ENCODE measurements around the gene ZNF524. TPM values are rescaled to one million over a fixed set of nuclear protein-coding genes. Genes with fewer than 3 reads are reported as not detected.

Gene ZNF524
- total RNA-seq, 2 donors from 2014 or later = 30.4 to 33.9 TPM

DNA sequence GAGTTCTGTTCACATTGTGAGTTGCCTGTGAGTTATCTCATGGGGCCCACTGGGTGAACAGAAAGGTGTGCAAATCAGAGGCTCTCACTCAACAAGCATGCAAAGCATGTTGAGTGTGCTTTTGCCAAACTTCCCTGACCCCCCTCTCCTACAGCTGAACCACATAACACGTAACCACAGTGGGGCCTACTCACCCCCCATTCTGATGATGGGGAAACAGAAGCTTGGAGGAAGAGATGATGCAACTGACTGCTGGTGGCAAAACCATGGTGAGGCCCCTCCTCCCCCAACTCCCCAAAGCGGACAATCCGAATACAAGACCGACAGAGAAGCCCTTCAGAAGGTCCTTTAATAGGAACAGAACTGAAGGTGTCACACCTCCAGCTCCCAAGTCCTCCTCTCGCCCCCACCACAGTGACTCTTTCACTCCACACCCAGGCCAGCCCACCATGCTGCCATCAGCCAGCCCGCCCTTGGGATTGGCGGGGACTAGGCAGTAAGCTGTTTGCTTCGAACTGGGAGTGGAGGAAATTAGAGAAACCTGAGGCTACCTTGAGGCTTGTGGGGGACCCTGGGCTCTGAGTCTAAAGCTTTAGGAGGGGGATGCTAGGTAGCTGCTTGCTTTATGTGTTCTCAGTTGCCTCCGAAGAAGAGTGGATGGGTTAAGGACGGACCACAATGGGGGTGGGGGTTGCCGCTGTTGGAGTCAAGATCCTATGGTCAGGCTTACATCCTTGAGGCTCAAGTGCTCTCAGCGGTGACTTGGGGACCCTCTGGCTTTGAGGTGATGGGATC, 20.5 kb downstream of the ZNF524 start:
- Histone ChIP-seq H3K4me3 (no peak overlapping the region), H3K9ac (ENCODE audit: low read depth in 2 of 2, low read length in 2 of 2) (no peak overlapping the region), H3K27ac (no peak overlapping the region), H3K36me3 (no peaks in the 10 kb centered on the region), H3K9me3 (no peaks in the 10 kb centered on the region), H3K4me1 (peaks cover 4% of the 10 kb centered on the region), H3K27me3 (no peaks in the 10 kb centered on the region)
- DNase-seq = no peak
- TF ChIP-seq, protein P1, sequence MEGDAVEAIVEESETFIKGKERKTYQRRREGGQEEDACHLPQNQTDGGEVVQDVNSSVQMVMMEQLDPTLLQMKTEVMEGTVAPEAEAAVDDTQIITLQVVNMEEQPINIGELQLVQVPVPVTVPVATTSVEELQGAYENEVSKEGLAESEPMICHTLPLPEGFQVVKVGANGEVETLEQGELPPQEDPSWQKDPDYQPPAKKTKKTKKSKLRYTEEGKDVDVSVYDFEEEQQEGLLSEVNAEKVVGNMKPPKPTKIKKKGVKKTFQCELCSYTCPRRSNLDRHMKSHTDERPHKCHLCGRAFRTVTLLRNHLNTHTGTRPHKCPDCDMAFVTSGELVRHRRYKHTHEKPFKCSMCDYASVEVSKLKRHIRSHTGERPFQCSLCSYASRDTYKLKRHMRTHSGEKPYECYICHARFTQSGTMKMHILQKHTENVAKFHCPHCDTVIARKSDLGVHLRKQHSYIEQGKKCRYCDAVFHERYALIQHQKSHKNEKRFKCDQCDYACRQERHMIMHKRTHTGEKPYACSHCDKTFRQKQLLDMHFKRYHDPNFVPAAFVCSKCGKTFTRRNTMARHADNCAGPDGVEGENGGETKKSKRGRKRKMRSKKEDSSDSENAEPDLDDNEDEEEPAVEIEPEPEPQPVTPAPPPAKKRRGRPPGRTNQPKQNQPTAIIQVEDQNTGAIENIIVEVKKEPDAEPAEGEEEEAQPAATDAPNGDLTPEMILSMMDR (IDR thresholded peaks at IDR 0.05) = no peak
- intact Hi-C loops (cut with DNase I) = no loop called here

DNA sequence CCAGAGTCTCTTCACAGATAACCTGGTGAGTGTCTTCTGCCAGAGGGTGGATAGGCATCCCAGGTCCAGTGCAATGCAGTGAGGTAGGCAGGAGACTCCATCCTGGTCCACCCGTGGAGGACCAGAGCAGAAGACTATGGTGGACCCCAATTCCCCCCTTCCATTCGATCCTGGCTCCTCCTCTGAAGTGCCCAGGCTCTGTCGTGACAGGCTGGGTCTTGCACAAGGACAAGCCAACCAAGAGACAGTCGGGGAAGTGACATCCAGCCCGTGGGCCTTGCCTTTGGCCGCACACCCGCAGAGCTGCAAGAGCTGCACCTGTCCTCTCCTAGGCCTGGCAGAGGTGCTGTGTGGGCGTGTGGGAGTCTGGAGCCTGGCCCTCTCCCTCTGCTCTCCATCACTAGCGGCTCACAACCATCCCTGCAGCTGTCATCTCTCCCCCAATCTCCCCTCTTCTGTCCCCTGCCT, 21.2 kb downstream of the ZNF524 start:
- no peaks in the 10 kb centered on the region for H3K9me3 ChIP-seq

DNA sequence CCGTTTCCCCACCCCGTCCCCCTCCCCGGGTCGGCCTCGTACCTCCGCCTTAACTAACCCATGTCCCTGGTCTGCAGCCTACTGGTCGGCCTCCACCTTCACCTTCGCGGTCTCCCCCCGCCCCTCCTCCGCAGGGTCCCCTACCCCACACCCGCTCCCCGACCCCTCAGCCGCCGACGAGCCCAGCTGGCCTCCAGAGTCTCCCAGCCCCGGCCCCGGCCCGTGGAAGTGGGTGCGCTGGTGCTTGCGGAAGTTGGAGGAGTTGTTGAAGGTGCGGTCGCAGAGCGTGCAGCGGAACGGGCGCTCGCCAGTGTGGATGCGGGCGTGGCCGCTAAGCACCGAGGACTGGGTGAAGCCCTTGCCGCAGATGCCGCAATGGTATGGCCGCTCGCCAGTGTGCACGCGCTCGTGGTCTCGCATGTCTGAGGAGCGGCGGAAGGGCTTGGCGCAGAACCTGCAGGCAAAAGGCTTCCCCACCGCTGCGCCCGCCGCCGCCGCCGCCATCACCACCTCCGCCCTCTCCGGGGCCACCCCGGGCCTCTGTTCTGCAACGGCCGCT, 21.7 kb downstream of the ZNF524 start:
- Histone ChIP-seq H3K27ac (no peak overlapping the region), H3K9me3 (no peaks in the 10 kb centered on the region), H3K27me3 (no peaks in the 10 kb centered on the region), H3K4me3 (no peak overlapping the region), H3K4me1 (peaks cover 4% of the 10 kb centered on the region), H3K36me3 (no peaks in the 10 kb centered on the region), H3K9ac (ENCODE audit: low read depth in 2 of 2, low read length in 2 of 2) (no peak overlapping the region)
- no peak for DNase-seq
- TF ChIP-seq, protein P1 (IDR thresholded peaks at IDR 0.05) = no peak
- intact Hi-C loops (cut with DNase I) = no loop called here

More for the DNA sequence above, 21.2 kb downstream of the ZNF524 start:
- TF ChIP-seq, protein P1 (IDR thresholded peaks at IDR 0.05) = no peak
- H3K27me3 ChIP-seq = no peaks in the 10 kb centered on the region
- intact Hi-C loops (cut with DNase I) = no loop called here
- H3K9ac ChIP-seq (ENCODE audit: low read depth in 2 of 2, low read length in 2 of 2) = no peak overlapping the region
- no peaks in the 10 kb centered on the region for H3K36me3 ChIP-seq
- H3K4me1 ChIP-seq = peaks cover 4% of the 10 kb centered on the region
- DNase-seq = no peak
- no peak overlapping the region for H3K27ac ChIP-seq
- no peak overlapping the region for H3K4me3 ChIP-seq

DNA sequence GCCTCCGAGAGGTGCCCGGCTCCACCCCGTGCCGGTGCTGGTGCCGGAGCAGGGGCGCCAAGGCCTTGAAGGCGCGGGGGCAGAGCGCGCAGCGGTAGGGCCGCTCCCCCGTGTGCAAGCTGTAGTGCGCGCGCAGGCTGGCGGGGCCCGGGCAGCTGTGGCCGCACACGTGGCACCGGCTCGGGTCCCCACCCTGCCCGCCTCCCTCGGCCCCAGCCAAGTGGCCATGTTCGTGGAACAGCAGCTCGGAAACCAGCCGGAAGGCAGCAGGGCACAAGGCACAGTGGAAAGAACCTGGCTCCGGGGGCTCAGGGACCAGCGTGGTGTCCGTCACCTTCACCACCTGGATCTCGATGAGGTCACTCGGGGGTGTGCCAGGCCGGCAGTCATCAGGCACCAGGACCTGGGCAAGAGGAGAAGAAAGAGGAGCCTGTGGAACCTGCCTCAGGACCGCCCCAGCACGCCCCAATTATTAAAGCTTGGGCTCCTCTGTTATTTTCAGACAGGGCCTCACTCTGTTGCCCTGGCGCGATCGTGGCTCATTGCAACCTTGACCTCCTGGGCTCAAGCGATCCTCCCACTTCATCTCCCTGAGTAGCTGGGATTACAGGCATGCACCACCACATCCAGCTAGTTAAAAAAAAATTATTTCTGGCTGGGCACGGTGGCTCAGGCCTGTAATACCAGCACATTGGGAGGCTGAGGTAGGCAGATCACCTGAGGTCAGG, 22.3 kb downstream of the ZNF524 start:
- DNase-seq = no peak
- H3K4me3 ChIP-seq = no peak overlapping the region
- peaks cover 4% of the 10 kb centered on the region for H3K4me1 ChIP-seq
- no peaks in the 10 kb centered on the region for H3K36me3 ChIP-seq
- no peaks in the 10 kb centered on the region for H3K9me3 ChIP-seq
- no peak overlapping the region for H3K27ac ChIP-seq
- no peaks in the 10 kb centered on the region for H3K27me3 ChIP-seq
- no peak overlapping the region for H3K9ac ChIP-seq (ENCODE audit: low read depth in 2 of 2, low read length in 2 of 2)
- TF ChIP-seq, protein P1 (IDR thresholded peaks at IDR 0.05) = no peak
- intact Hi-C loops (cut with DNase I) = no loop called here

DNA sequence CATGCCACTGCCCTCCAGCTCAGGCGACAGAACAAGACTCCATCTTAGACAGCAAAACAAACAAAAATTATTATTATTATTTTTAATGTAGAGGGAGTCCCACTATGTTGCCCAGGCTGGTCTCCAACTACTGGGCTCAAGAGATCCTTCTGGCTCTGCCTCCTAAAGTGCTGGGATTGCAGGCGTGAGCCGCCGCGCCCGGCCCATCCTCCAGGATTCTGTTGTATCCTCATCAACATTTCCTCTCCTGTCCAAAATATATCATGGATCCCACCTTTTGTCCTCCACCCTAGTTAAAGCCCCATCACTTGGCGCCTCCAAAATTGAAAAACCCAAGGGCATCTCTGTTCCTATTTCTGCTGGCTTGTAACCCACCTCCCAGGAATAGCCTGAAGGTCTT, 23.0 kb downstream of the ZNF524 start:
- H3K9ac ChIP-seq (ENCODE audit: low read depth in 2 of 2, low read length in 2 of 2) = no peak overlapping the region
- TF ChIP-seq, protein P1 (IDR thresholded peaks at IDR 0.05) = no peak
- intact Hi-C loops (cut with DNase I) = no loop called here
- DNase-seq = no peak
- H3K27me3 ChIP-seq = no peaks in the 10 kb centered on the region
- no peak overlapping the region for H3K4me3 ChIP-seq
- H3K36me3 ChIP-seq = no peaks in the 10 kb centered on the region
- no peak overlapping the region for H3K27ac ChIP-seq
- peaks cover 4% of the 10 kb centered on the region for H3K4me1 ChIP-seq
- H3K9me3 ChIP-seq = no peaks in the 10 kb centered on the region

All from colonic mucosa (tissue), 4 donors.